Measurements from ENCODE around the gene NIT2.

NIT2 gene

DNA sequence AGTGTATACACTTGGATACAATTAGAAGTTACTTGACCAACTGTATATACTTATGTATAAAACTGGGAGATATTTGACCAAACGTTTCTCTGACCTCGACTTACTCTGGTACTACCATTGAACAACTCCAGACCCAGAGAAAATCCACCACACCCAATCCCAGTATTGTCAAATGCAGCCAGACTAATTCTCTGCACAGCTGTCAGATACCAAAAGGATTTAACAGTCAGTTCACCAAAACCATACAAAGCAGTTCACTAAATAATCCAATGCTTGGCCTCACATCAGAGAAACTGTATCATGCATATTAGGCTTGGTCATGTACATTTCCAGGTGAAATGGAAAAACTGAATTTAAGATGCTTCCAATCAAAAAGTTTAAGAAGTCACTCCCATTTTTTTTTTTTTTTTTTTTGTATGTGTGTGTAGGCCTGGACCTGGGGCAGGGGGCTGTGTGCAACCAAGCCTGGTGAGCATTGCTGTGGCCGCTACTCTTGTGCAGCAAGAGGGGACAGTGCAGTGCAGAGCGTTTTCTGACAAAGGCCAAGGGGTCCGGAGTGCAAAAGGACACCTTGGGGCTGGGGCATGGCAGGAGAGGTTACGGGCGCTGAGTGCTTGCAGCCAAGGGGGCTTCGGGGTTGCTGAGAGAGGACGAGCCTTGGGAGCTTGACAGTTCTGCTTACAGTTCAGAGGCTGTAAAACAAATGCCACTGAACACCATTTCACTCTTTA lies 64.9 kb downstream of the NIT2 start:
- no peak for DNase-seq

GRCh38 chr3:100400419-100400779 lies 65.8 kb downstream of the NIT2 start:
- DNase-seq = peak; percentile 38

- peak; percentile 93 for DNase-seq
Measured at GRCh38 chr3:100400780-100401673, 66.5 kb downstream of the NIT2 start, which contains the start of the genes LNP1 and TOMM70. LNP1 (plus strand) TSS chr3:100401539; CDS start chr3:100429730, 28,191 bp downstream. TOMM70 (minus strand) TSS chr3:100401089; CDS start chr3:100400949, 140 bp downstream.

DNA sequence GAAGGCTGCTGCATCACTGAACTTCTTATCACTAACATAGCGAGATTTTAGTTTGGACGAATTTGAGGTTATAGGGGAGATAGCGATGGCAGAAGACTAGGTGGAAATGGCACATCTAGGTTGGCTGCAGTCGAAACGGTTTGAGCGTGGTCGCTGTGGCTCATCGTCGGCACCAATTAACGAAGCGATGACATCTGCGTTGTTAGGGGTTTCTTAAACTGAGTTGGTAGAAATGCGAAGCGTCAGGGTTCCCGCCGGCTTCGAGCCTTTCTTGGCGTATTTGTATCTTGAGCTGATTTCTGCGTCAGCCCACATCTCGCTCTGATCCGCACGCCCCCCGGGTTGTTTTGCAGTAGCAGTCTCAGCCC lies 67.1 kb downstream of the NIT2 start:
- DNase-seq = peak; percentile 68

DNA sequence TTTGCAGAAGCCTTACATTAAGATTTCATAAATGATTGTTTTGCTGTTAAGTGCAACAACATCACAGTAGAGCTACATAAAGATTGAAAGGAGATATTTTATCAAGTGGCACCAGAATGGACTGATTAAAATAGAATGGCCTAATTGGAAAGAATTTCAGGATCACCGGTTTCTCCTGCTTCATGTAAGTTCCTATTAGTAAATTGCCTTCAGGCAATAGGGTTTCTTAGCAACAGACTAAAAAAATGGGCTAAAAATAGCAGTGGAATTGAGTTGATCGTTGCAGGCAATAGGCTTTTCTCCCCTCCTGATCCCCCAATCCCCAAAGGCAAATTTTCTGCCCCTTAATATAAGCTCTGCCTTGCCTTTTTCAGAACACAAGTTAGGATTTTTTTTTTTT lies 67.7 kb downstream of the NIT2 start:
- no peak for DNase-seq

DNA sequence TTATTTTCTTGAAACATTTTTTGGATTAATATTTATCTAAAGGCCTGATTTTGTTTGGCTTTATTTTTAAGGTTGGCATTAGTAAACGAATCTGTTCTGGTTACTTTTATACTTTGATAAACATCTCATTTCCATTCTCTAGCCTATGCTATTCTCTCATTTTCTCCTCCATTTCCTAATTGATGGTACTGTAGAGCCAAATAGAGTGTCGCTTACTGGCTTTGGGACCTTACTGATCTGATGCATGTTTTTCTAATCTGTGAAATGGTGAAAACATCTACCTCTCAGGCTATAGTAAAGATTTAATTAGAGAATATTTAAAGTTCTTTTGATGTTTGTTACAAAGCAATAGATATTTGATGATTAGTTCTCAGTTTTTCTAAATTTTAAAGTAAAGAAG lies 68.3 kb downstream of the NIT2 start:
- DNase-seq = no peak

DNA sequence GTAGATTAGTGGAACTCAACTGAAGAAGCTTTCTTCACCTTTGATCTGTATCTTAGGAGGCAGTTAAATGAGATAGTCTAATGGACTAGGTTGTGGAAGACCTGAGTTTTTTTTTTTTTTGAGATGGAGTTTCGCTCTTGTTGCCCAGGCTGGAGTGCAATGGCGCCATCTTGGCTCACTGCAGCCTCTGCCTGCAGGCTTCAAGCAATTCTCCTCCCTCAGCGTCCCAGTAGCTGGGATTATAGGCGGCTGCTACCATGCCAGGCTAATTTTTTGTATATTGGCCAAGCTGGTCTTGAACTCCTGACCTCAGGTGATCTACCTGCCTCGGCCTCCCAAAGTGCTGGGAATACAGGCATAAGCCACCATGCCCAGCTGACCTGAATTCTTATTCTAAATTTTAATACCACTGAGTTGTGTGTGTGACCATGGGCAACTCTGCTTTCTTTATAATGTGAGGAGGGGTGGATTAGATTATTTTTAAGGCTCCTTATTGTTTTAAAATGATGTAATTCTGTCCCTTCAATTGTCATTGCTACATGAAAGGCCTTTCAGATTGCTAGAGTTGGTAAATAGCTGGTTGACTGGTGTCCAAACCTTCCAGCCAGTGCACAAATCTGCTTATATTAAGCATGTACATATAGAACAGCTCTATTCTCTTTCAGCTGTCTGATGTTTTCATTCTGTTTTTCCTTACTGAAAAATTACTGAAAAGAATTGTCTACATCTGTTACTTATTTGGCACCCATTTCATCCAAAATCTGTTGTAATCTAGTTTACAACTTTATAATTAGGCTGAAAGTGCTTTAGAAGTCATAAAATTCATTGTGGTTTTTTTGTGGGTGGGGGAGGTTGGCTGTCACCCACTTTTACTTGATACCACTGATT lies 69.0 kb downstream of the NIT2 start:
- DNase-seq = no peak

DNA sequence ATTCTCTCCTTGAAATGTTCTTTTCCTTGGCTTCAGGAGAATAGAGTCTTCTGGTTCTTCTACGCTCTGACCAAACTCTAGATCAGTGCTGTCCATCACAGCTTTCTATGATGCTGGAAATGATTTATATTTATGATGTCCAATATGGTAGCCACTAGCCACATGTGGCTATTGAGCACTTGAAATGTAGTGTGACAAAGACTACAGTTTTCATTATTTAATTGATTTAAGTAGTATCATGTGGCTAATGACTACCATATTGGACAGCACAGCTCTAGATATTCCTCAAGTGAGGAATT lies 69.6 kb downstream of the NIT2 start:
- no peak for DNase-seq

DNA sequence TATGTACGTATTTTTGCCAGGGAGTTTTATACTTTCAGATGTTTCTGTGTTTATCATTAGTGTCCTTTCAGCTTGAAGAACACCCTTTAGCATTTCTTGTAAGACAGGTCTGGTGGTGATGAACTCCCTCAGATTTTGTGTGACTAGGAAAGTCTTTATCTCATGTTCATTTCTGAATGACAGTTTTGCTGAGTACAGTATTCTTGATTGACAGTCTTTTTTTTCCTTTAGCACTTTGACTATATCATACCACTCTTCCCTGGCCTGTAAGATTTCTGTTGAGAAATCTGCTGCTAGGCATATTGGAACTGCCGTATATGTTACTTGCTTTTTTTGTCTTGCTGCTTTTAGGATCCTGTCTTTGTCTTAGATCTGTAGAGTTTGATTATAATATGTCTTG lies 72.6 kb downstream of the NIT2 start:
- no peak for DNase-seq

DNA sequence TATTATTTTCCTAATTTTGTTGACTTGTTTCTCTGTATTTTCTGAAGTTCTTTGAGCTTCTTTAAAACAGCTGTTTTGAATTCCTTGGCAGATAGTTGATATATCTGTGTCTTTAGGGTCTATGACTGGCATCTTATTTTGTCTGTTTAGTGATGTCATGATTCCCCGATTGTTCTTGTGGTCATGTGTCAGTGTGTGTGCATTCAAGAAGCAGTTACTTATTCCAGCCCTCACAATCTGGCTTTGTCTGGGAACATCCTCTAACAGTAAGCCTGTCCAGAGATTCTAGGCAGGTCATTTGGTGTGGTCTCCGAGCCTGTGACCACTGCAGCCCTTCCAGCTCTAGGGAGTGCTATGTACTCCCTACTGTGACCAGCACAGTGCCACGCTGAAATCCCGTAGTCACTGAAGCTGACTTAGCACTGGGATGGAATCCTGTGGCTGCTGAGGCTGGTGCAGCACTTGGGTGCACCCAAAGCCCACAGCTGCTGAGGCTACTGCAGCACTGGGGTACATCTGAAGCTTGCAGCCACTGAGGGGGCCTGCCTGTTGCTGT lies 73.5 kb downstream of the NIT2 start:
- DNase-seq = no peak

Data from CD4-positive, alpha-beta T cell treated with Interleukin-21 for 1 hour (primary cell).